SK-N-SH (cell line): ENCODE results near the gene CLEC20A. TPM values are rescaled to one million over a fixed set of nuclear protein-coding genes. Genes with fewer than 3 reads are reported as not detected.

Experiments used
- CTCF ChIA-PET: fragments of 300-600, 350-600 bp; formaldehyde crosslinking; extraction: SDS; loops from one replicate; lab custom pipeline; 2021; lab: Yijun Ruan, JAX
- POLR2A ChIA-PET: fragments of 350-600 bp; sonication (Branson Sonifier 250); formaldehyde crosslinking; extraction: SDS; loops from one replicate; lab custom pipeline; 2020; ENCODE audit warnings: antibody characterized with exemption, inconsistent platforms; lab: Yijun Ruan, JAX
- DNase-seq: peaks from one replicate; pipeline ENCODE4 v3.0.0; 2012
- H2AFZ ChIP-seq: fragments of 200-600 bp; sonication (generic); 2 replicates; pipeline ENCODE4 v1.8.1; 2016; ENCODE audit warnings: antibody characterized with exemption, mild to moderate bottlenecking, low read depth
- H3F3A ChIP-seq: fragments of 200-600 bp; sonication (generic); replicated peaks from 2 replicates; pipeline ENCODE3; 2016; ENCODE audit warnings: antibody characterized with exemption, mild to moderate bottlenecking; ENCODE audit not compliant: insufficient read depth
- H3K27ac ChIP-seq, 2 experiments: fragments of 200-500 bp in 1 of 2; fragments of 200-600 bp in 1 of 2; sonication (Bioruptor generic) in 1 of 2; sonication (generic), shearing (Covaris generic) in 1 of 2; 2 replicates each; pipeline versions ENCODE4 v1.5.1 to v1.6.1; 2014 to 2016; ENCODE audit warnings: low read depth in 2 of 2, inconsistent platforms in 1 of 2, low read length in 1 of 2, mild to moderate bottlenecking in 1 of 2, mixed read lengths in 1 of 2
- H3K27me3 ChIP-seq: fragments of 200-600 bp; sonication (generic), shearing (Covaris generic); 2 replicates; pipeline ENCODE4 v1.6.1; 2016; ENCODE audit warnings: mixed run types; ENCODE audit not compliant: insufficient read depth
- H3K36me3 ChIP-seq, 2 experiments: fragments of 200-500 bp in 1 of 2; fragments of 200-600 bp in 1 of 2; sonication (Bioruptor generic) in 1 of 2; sonication (generic) in 1 of 2; replicated peaks in 1 of 2; 2 replicates each; pipeline versions ENCODE3 to v1.5.1; 2014 to 2016; ENCODE audit warnings: low read length in 1 of 2, mild to moderate bottlenecking in 1 of 2; ENCODE audit not compliant: insufficient read depth in 2 of 2, control insufficient read depth in 1 of 2
- H3K4me1 ChIP-seq, 2 experiments: fragments of 200-500 bp in 1 of 2; fragments of 200-600 bp in 1 of 2; sonication (Bioruptor generic) in 1 of 2; sonication (generic), shearing (Covaris generic) in 1 of 2; 2 replicates each; pipeline versions ENCODE4 v1.5.1 to v1.6.1; 2014 to 2016; ENCODE audit warnings: low read depth in 1 of 2, low read length in 1 of 2, mixed run types in 1 of 2; ENCODE audit not compliant: insufficient read depth in 2 of 2, control insufficient read depth in 1 of 2
- H3K4me2 ChIP-seq: fragments of 200-600 bp; sonication (generic), shearing (Covaris generic); 2 replicates; pipeline ENCODE4 v1.6.1; 2017; ENCODE audit warnings: mixed run types
- H3K4me3 ChIP-seq, 2 experiments: fragments of 200-500 bp in 1 of 2; fragments of 200-600 bp in 1 of 2; sonication (Bioruptor generic) in 1 of 2; sonication (generic), shearing (Covaris generic) in 1 of 2; 2 replicates each; pipeline versions ENCODE4 v1.5.1 to v1.8.1; 2014 to 2016; ENCODE audit warnings: low read depth in 2 of 2, inconsistent platforms in 1 of 2, low read length in 1 of 2, mild to moderate bottlenecking in 1 of 2, mixed read lengths in 1 of 2, moderate library complexity in 1 of 2
- H3K79me2 ChIP-seq: fragments of 200-600 bp; sonication (generic); 2 replicates; pipeline ENCODE4 v1.8.1; 2017; ENCODE audit warnings: mild to moderate bottlenecking; ENCODE audit not compliant: insufficient read depth
- H3K9ac ChIP-seq: fragments of 200-600 bp; sonication (generic); 2 replicates; pipeline ENCODE4 v1.6.1; 2017; ENCODE audit warnings: mixed run types
- H3K9me2 ChIP-seq: fragments of 200-600 bp; sonication (generic); 2 replicates; pipeline ENCODE4 v1.6.1; 2017; ENCODE audit warnings: mixed run types
- H3K9me3 ChIP-seq: fragments of 200-600 bp; sonication (generic); 2 replicates; pipeline ENCODE4 v1.6.1; 2017; ENCODE audit warnings: mixed run types, mild to moderate bottlenecking, moderate library complexity
- H4K20me1 ChIP-seq: fragments of 200-600 bp; sonication (generic); 2 replicates; pipeline ENCODE4 v1.6.1; 2017; ENCODE audit warnings: mild to moderate bottlenecking, mixed run types; ENCODE audit not compliant: insufficient read depth
- CHD2 ChIP-seq: fragments of 150-350 bp; IDR thresholded peaks from 2 replicates; pipeline ENCODE4 v1.6.1; 2018; ENCODE audit warnings: low read length; ENCODE audit not compliant: partially characterized antibody
- ELF1 ChIP-seq: IDR thresholded peaks from 2 replicates; pipeline ENCODE4 v1.4.0; 2012
- FOXM1 ChIP-seq: IDR thresholded peaks from 2 replicates; pipeline ENCODE4 v1.4.0; 2012; ENCODE audit warnings: low read depth, mild to moderate bottlenecking
- JUND ChIP-seq: IDR thresholded peaks from 2 replicates; pipeline ENCODE4 v1.4.0; 2012
- NRF1 ChIP-seq: IDR thresholded peaks from 2 replicates; pipeline ENCODE4 v1.6.1; 2012; ENCODE audit warnings: low read depth, mild to moderate bottlenecking, low read length
- POLR2AphosphoS5 ChIP-seq: IDR thresholded peaks from 2 replicates; pipeline ENCODE4 v1.6.1; 2012; ENCODE audit warnings: low read depth, low read length
- RCOR1 ChIP-seq: fragments of 150-350 bp; IDR thresholded peaks from 2 replicates; pipeline ENCODE4 v1.6.1; 2017; ENCODE audit warnings: antibody characterized with exemption, low read length
- TCF12 ChIP-seq: IDR thresholded peaks from 2 replicates; pipeline ENCODE4 v1.4.0; 2012
- TEAD4 ChIP-seq: IDR thresholded peaks from 2 replicates; pipeline ENCODE4 v1.4.0; 2012; ENCODE audit warnings: mild to moderate bottlenecking, borderline replicate concordance; ENCODE audit not compliant: insufficient read depth
- WGBS: methylation state at CpG from one replicate; pipeline ENCODE4 v1.1.6; 2017; ENCODE audit warnings: low lambda C conversion rate; 5-methylcytosine and 5-hydroxymethylcytosine counted together
- polyA plus RNA-seq, 3 experiments: library from polyadenylated mRNA; depleted of rRNA; stranded (reverse); fragments of >200 nt; gene quantifications; 2 replicates each; pipeline ENCODE4 v1.2.3, GENCODE V29; 2012
- TF ChIP-seq, protein P1 (sequence below): IDR thresholded peaks from 2 replicates; pipeline ENCODE4 v1.4.0; 2012; ENCODE audit warnings: low read depth
- TF ChIP-seq, protein P2 (sequence below): fragments of 200-600 bp; sonication (generic); IDR thresholded peaks from 2 replicates; pipeline ENCODE4 v1.6.1; 2017; ENCODE audit warnings: antibody characterized with exemption, mild to moderate bottlenecking, moderate library complexity
- TF ChIP-seq, protein P3 (sequence below): IDR thresholded peaks from 2 replicates; pipeline ENCODE4; 2012
- TF ChIP-seq, protein P4 (sequence below): IDR thresholded peaks from 2 replicates; pipeline ENCODE4 v1.6.1; 2012; ENCODE audit warnings: mild to moderate bottlenecking, low read depth, low read length, moderate library complexity

The CLEC20A gene
- polyA plus RNA-seq, 1 of the 3 experiments (the other 2 are of a cell fraction): not detected

DNA sequence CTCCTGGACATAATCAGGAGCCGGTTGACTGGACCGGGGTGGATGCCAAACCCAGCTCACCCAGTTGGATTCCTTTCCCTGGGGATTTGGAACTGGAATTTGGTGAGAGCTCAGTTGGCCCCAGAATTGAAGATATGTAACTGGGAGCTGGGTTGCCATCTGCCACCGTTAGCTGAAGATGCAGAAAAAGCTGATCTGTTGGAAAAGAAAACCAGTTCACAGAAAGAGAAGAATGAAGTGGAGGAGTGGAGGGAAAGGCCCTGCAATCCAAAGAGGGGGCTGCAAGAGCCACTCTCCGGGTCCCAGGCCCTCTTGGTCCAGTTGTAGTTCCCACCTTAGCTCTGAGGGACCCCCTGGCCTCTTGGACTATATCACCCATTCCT lies 32.2 kb upstream of the CLEC20A start:
- Histone ChIP-seq H3K9me2 (no peaks in the 10 kb centered on the region), H3K79me2 (no peaks in the 10 kb centered on the region), H3K36me3 (no peaks in the 10 kb centered on the region), H3K27me3 (no peaks in the 10 kb centered on the region), H2AFZ (no peak overlapping the region), H4K20me1 (no peaks in the 10 kb centered on the region), H3K9ac (no peak overlapping the region), H3K27ac (no peak overlapping the region), H3K4me1 (peaks cover 11 to 15% of the 10 kb centered on the region in 2 experiments; a peak in 3 of 4 replicates), H3K4me3 (no peak overlapping the region), H3K9me3 (no peaks in the 10 kb centered on the region)
- WGBS: 81% methylated on average over 4 of the region's 4 CpGs
- POLR2A ChIA-PET: interaction anchor here (0.7 kb wide), 1 partner anchor 229 kb away, joined by 3 read pairs; no protein-coding TSS in a partner anchor
- TF ChIP-seq JUND: no peak
- no peak for TF ChIP-seq FOXM1
- no peak for TF ChIP-seq NRF1
- TF ChIP-seq, protein P1, sequence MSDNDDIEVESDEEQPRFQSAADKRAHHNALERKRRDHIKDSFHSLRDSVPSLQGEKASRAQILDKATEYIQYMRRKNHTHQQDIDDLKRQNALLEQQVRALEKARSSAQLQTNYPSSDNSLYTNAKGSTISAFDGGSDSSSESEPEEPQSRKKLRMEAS: no peak
- TF ChIP-seq TCF12: no peak
- no peak for TF ChIP-seq TEAD4
- no peak for TF ChIP-seq ELF1
- TF ChIP-seq RCOR1: no peak
- TF ChIP-seq, protein P2, sequence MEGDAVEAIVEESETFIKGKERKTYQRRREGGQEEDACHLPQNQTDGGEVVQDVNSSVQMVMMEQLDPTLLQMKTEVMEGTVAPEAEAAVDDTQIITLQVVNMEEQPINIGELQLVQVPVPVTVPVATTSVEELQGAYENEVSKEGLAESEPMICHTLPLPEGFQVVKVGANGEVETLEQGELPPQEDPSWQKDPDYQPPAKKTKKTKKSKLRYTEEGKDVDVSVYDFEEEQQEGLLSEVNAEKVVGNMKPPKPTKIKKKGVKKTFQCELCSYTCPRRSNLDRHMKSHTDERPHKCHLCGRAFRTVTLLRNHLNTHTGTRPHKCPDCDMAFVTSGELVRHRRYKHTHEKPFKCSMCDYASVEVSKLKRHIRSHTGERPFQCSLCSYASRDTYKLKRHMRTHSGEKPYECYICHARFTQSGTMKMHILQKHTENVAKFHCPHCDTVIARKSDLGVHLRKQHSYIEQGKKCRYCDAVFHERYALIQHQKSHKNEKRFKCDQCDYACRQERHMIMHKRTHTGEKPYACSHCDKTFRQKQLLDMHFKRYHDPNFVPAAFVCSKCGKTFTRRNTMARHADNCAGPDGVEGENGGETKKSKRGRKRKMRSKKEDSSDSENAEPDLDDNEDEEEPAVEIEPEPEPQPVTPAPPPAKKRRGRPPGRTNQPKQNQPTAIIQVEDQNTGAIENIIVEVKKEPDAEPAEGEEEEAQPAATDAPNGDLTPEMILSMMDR: no peak
- TF ChIP-seq, protein P3, sequence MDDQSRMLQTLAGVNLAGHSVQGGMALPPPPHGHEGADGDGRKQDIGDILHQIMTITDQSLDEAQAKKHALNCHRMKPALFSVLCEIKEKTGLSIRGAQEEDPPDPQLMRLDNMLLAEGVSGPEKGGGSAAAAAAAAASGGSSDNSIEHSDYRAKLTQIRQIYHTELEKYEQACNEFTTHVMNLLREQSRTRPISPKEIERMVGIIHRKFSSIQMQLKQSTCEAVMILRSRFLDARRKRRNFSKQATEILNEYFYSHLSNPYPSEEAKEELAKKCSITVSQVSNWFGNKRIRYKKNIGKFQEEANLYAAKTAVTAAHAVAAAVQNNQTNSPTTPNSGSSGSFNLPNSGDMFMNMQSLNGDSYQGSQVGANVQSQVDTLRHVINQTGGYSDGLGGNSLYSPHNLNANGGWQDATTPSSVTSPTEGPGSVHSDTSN: no peak
- TF ChIP-seq POLR2AphosphoS5: no peak
- TF ChIP-seq CHD2: no peak
- TF ChIP-seq, protein P4, sequence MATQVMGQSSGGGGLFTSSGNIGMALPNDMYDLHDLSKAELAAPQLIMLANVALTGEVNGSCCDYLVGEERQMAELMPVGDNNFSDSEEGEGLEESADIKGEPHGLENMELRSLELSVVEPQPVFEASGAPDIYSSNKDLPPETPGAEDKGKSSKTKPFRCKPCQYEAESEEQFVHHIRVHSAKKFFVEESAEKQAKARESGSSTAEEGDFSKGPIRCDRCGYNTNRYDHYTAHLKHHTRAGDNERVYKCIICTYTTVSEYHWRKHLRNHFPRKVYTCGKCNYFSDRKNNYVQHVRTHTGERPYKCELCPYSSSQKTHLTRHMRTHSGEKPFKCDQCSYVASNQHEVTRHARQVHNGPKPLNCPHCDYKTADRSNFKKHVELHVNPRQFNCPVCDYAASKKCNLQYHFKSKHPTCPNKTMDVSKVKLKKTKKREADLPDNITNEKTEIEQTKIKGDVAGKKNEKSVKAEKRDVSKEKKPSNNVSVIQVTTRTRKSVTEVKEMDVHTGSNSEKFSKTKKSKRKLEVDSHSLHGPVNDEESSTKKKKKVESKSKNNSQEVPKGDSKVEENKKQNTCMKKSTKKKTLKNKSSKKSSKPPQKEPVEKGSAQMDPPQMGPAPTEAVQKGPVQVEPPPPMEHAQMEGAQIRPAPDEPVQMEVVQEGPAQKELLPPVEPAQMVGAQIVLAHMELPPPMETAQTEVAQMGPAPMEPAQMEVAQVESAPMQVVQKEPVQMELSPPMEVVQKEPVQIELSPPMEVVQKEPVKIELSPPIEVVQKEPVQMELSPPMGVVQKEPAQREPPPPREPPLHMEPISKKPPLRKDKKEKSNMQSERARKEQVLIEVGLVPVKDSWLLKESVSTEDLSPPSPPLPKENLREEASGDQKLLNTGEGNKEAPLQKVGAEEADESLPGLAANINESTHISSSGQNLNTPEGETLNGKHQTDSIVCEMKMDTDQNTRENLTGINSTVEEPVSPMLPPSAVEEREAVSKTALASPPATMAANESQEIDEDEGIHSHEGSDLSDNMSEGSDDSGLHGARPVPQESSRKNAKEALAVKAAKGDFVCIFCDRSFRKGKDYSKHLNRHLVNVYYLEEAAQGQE: no peak
- TF ChIP-seq, all 33 proteins: peak for 0
- Histone ChIP-seq H3K4me2 (no peak overlapping the region), H3F3A (no peaks in the 10 kb centered on the region)
- DNase-seq: no peak
- CTCF ChIA-PET: interaction anchor here (1.4 to 6.9 kb wide), 6 partner anchors 14 to 841 kb away, joined by 3 to 68 read pairs (median 16); no protein-coding TSS in a partner anchor
